ENCODE data around the gene HLA-DMA. TPM values are rescaled to one million over a fixed set of nuclear protein-coding genes. Genes with fewer than 3 reads are reported as not detected.
"Not testable (repeated sequence)": the region's sequence is repeated elsewhere in the genome, so short reads cannot be mapped to it uniquely, and the experiment has no call there.

Gene HLA-DMA
- total and polyA plus RNA-seq, 2 of the 8 experiments (the other 6 are each of a cell fraction or from before 2014, with no cell fraction given), result 13.3 to 23.1 TPM

GRCh38 chr6:32942555-32943123 is 10.3 kb downstream of the HLA-DMA start:
- not testable (repeated sequence) for H4K8ac ChIP-seq (ENCODE audit: extremely low read depth, insufficient read depth, low read length); H3K9me3 ChIP-seq (ENCODE audit: insufficient read depth in 2 of 2, low read depth in 1 of 2, low read length in 1 of 2); H2BK12ac ChIP-seq (ENCODE audit: low read depth, low read length); H3K4ac ChIP-seq (replicated peaks; ENCODE audit: insufficient read length, low read depth, low read length); H2AFZ ChIP-seq (ENCODE audit: low read length); H4K91ac ChIP-seq (replicated peaks; ENCODE audit: insufficient read length, low read length); H2BK5ac ChIP-seq (ENCODE audit: low read depth, low read length); H3K56ac ChIP-seq (replicated peaks; ENCODE audit: insufficient read length, low read depth, low read length); H3K27ac ChIP-seq (ENCODE audit: low read depth, low read length); H3K4me3 ChIP-seq (ENCODE audit: extremely low read depth in 1 of 4, insufficient read depth in 2 of 4, low read depth in 3 of 4, low read length in 4 of 4); H2AK5ac ChIP-seq (ENCODE audit: low read depth, low read length); H3K79me1 ChIP-seq (ENCODE audit: low read depth, low read length); H3K27me3 ChIP-seq (replicated peaks in 1 of 4; ENCODE audit: control insufficient read depth in 3 of 4, extremely low read depth in 1 of 4, insufficient read depth in 3 of 4, low read length in 3 of 4); H3K79me2 ChIP-seq (ENCODE audit: control insufficient read depth in 1 of 2, insufficient read depth in 2 of 2, low read length in 2 of 2); H2BK20ac ChIP-seq (ENCODE audit: low read length); DNase-seq (ENCODE audit: low read depth in 1 of 2, low spot score in 2 of 2); H3K4me1 ChIP-seq (replicated peaks in 1 of 4; ENCODE audit: control insufficient read depth in 3 of 4, insufficient read depth in 4 of 4, low read length in 3 of 4); H4K5ac ChIP-seq (ENCODE audit: insufficient read length, low read depth, low read length); H3K36me3 ChIP-seq (ENCODE audit: control insufficient read depth in 2 of 4, insufficient read depth in 4 of 4, low read length in 3 of 4); H2BK15ac ChIP-seq (ENCODE audit: low read length); H4K20me1 ChIP-seq (replicated peaks in 1 of 2; ENCODE audit: control insufficient read depth in 1 of 2, insufficient read depth in 2 of 2, low read length in 2 of 2); H2BK120ac ChIP-seq (replicated peaks; ENCODE audit: low read depth, low read length); H3K14ac ChIP-seq (ENCODE audit: insufficient read length); H3K4me2 ChIP-seq (ENCODE audit: insufficient read depth in 1 of 2, low read depth in 2 of 2, low read length in 2 of 2); H3K18ac ChIP-seq (ENCODE audit: extremely low read depth, low read length); H3K23ac ChIP-seq (ENCODE audit: insufficient read length); FAIRE-seq; H3K9ac ChIP-seq (replicated peaks in 1 of 4; ENCODE audit: extremely low read depth in 1 of 4, low read depth in 3 of 4, low read length in 3 of 4); H3K23me2 ChIP-seq (ENCODE audit: low read depth, low read length)
- CTCF ChIA-PET (ENCODE audit: partially characterized antibody), result interaction anchor here (0.7 to 6.0 kb wide), 11 partner anchors 9 to 104 kb away, joined by 3 to 64 read pairs (median 4); partner anchors contain the start of genes HLA-DMA and TAP2
- WGBS, 2 experiments (ENCODE audit: extremely low coverage in 1 of 2, insufficient coverage in 1 of 2, insufficient read length in 1 of 2, insufficient replicate concordance in 2 of 2, low coverage in 1 of 2, low lambda C conversion rate in 2 of 2, missing lambda C conversion rate in 1 of 2), result 88% methylated on average over 9 of the region's 9 CpGs; no CpG with 5 or more reads in 1 of the 2 experiments
- POLR2A ChIA-PET (ENCODE audit: partially characterized antibody), result interaction anchor here (3.0 to 4.3 kb wide), 4 partner anchors 11 to 48 kb away, joined by 11 to 45 read pairs (median 24); partner anchors contain the start of genes BRD2 and HLA-DMA

All from H1 (cell line).